Esophagus (tissue), 2 donors: ENCODE measurements around the gene KCNT1. TPM values are rescaled to one million over a fixed set of nuclear protein-coding genes. Genes with fewer than 3 reads are reported as not detected.

Experiments used
- H3K27ac ChIP-seq, 2 donors: one replicate each; pipeline ENCODE4 v1.5.1; 2013; ENCODE audit warnings: low read depth in 2 of 2, mild to moderate bottlenecking in 2 of 2, inconsistent platforms in 1 of 2, low read length in 1 of 2, moderate library complexity in 1 of 2
- H3K27me3 ChIP-seq, 2 donors: one replicate each; pipeline ENCODE4 v1.6.1; 2013; ENCODE audit warnings: low read length in 2 of 2, control low read depth in 1 of 2, mild to moderate bottlenecking in 1 of 2; ENCODE audit not compliant: insufficient read depth in 2 of 2, control insufficient read depth in 1 of 2
- H3K36me3 ChIP-seq, 2 donors: one replicate each; pipeline ENCODE4 v1.6.1; 2013; ENCODE audit warnings: low read length in 1 of 2; ENCODE audit not compliant: control insufficient read depth in 2 of 2, insufficient read depth in 2 of 2
- H3K4me1 ChIP-seq, 2 donors: one replicate each; pipeline ENCODE4 v1.6.1; 2013; ENCODE audit warnings: low read length in 1 of 2; ENCODE audit not compliant: control insufficient read depth in 2 of 2, insufficient read depth in 2 of 2
- H3K4me3 ChIP-seq, 2 donors: one replicate each; pipeline ENCODE4 v1.5.1; 2013; ENCODE audit warnings: low read length in 2 of 2, mild to moderate bottlenecking in 2 of 2, low read depth in 1 of 2, moderate library complexity in 1 of 2
- H3K9me3 ChIP-seq, 2 donors: one replicate each; pipeline ENCODE4 v1.6.1; 2013; ENCODE audit warnings: mild to moderate bottlenecking in 2 of 2, low read depth in 1 of 2, low read length in 1 of 2, moderate library complexity in 1 of 2; ENCODE audit not compliant: control insufficient read depth in 2 of 2, insufficient read depth in 1 of 2
- WGBS, 2 donors: extraction: QIAGEN DNeasy Blood & Tissue Kit; methylation state at CpG; one replicate each; pipeline ENCODE4 v1.1.7; 2013; 5-methylcytosine and 5-hydroxymethylcytosine counted together
- polyA plus RNA-seq, 2 donors: library from polyadenylated mRNA; stranded (reverse); fragments of 200-250 nt; gene quantifications; one replicate each; pipeline ENCODE4 v1.2.3, GENCODE V29; 2013
- donor health status: healthy with polysubstance abuse.
- donor health status: Bipolar disorder and iron deficiency.

Gene KCNT1
- polyA plus RNA-seq, 2 donors: 0.06 to 0.14 TPM

DNA sequence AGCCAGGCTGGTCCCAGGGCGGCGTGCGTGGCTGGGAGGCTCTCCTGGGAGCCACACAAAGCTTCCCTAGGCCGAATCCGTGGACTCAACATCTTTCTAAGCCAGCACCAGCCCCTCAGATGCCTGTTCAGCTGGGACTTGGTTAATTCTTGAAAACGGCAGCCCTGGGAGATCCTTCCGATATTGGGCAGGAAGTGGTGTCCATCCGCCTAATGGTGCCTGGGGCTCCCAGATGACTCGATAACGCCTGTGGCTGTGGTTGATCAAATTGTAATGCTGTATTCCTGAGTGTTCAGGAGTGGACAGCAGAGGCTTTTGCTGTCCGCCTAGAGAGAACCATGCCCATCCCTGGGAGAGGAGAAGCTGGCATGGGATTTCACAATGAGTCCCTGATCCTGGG is 14.1 kb downstream of the KCNT1 start:
- WGBS, 2 donors: 82% methylated on average over 11 of the region's 11 CpGs
- Histone ChIP-seq H3K27ac (no peak overlapping the region), H3K4me3 (no peak overlapping the region), H3K4me1 (no peaks in the 10 kb centered on the region), H3K36me3 (no peaks in the 10 kb centered on the region), H3K27me3 (peaks cover 0 to 16% of the 10 kb centered on the region in 2 donors), H3K9me3 (no peaks in the 10 kb centered on the region)

GRCh38 chr9:135717410-135717809 is 15.4 kb downstream of the KCNT1 start:
- WGBS, 2 donors: 71 to 86% methylated on average over 12 to 13 of the region's 13 CpGs
- Histone ChIP-seq H3K4me1 (no peaks in the 10 kb centered on the region), H3K9me3 (no peaks in the 10 kb centered on the region), H3K36me3 (no peaks in the 10 kb centered on the region), H3K27ac (no peak overlapping the region), H3K4me3 (no peak overlapping the region), H3K27me3 (peaks cover 0 to 16% of the 10 kb centered on the region in 2 donors)

- H3K9me3 ChIP-seq: no peaks in the 10 kb centered on the region
- H3K4me3 ChIP-seq: no peak overlapping the region
- H3K4me1 ChIP-seq: no peaks in the 10 kb centered on the region
- 43 to 56% methylated on average over 15 of the region's 15 CpGs for WGBS, 2 donors
- H3K27me3 ChIP-seq: peaks cover 0 to 7% of the 10 kb centered on the region in 2 donors
- no peaks in the 10 kb centered on the region for H3K36me3 ChIP-seq
- H3K27ac ChIP-seq: no peak overlapping the region
Measured at GRCh38 chr9:135718616-135719015, 16.6 kb downstream of the KCNT1 start.

GRCh38 chr9:135719472-135719871 is 17.5 kb downstream of the KCNT1 start:
- H3K27ac ChIP-seq: no peak overlapping the region
- H3K4me3 ChIP-seq: no peak overlapping the region
- peaks cover 0 to 5% of the 10 kb centered on the region in 2 donors for H3K27me3 ChIP-seq
- no peaks in the 10 kb centered on the region for H3K36me3 ChIP-seq
- H3K9me3 ChIP-seq: no peaks in the 10 kb centered on the region
- 75 to 76% methylated on average over 9 of the region's 9 CpGs for WGBS, 2 donors
- no peaks in the 10 kb centered on the region for H3K4me1 ChIP-seq

GRCh38 chr9:135722365-135722764 is 20.4 kb downstream of the KCNT1 start:
- no peaks in the 10 kb centered on the region for H3K4me1 ChIP-seq
- 71 to 72% methylated on average over 18 of the region's 18 CpGs for WGBS, 2 donors
- no peaks in the 10 kb centered on the region for H3K9me3 ChIP-seq
- H3K27ac ChIP-seq: no peak overlapping the region
- H3K4me3 ChIP-seq: no peak overlapping the region
- H3K36me3 ChIP-seq: no peaks in the 10 kb centered on the region
- no peaks in the 10 kb centered on the region for H3K27me3 ChIP-seq

DNA sequence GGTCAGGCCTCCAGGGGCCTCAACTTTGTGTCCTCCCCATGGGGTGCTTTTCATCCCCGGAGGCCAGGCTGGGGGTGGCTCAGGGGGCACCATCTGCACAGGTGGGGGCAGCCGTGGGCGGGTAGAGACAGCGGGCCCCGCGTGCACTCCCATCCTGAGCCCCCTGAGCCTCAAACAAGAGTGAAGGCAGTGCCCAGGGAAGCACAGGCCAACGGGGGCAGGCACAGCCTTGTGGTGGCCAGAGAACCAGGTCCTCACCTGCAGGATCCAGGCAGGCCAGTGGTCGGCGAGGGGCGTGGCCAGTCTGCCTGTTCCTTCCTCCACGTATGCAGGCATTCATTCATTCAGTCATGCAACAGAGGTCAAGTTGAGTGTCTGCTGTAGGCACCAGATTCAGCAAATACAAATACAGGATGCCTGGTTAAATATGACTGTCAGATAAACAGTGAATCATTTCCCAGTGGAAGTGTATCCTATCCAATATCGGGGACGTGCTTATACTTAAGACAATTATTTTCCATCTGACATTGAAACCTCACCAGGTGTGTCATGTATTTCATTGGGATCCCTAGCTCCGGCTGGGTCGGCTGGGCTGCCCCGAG is 22.3 kb downstream of the KCNT1 start:
- H3K9me3 ChIP-seq: no peaks in the 10 kb centered on the region
- no peak overlapping the region for H3K27ac ChIP-seq
- no peaks in the 10 kb centered on the region for H3K36me3 ChIP-seq
- no peaks in the 10 kb centered on the region for H3K4me1 ChIP-seq
- no peak overlapping the region for H3K4me3 ChIP-seq
- no peaks in the 10 kb centered on the region for H3K27me3 ChIP-seq
- 65 to 73% methylated on average over 16 of the region's 16 CpGs for WGBS, 2 donors

DNA sequence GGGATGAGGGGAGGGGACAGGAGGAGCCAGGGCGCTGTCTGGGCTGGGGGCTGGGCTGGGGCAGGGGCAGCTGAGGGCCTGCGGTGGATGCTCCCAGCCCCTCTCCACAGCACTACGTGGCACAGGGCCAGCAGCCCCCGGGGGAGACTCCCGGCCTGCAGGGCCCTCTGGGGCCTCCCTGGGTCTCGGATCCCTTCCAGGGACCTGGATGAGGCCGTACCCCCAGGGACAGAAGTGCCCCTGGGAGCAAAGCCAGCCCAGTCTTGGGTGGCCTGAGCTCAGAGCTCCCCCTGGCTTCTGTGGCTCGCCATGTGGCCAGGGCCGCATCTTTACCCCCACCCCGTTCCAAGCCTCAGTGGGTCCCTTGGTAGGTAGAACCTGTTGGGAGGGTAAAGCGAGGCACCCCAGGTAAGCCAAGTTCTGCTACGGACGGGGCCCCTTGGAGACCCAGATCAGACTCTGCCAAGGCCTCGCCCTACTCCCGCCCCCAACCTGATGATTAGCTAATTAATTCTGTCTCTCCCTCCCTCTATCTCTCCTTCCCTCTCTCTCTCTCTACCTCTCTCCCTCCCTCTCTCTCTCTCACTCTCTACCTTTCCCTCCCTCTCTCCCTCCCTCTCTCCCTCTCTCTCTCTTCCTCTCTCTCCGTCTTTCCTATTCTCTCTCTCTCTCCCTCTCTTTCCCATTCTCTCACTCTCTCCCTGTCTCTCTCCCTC is 24.3 kb downstream of the KCNT1 start:
- Histone ChIP-seq H3K4me3 (no peak overlapping the region), H3K27ac (no peak overlapping the region), H3K9me3 (peaks cover 0 to 4% of the 10 kb centered on the region in 2 donors), H3K36me3 (no peaks in the 10 kb centered on the region), H3K27me3 (no peaks in the 10 kb centered on the region), H3K4me1 (no peaks in the 10 kb centered on the region)
- WGBS, 2 donors: 53 to 69% methylated on average over 14 to 16 of the region's 16 CpGs

- 45 to 47% methylated on average over 11 of the region's 11 CpGs for WGBS, 2 donors
- H3K9me3 ChIP-seq: peaks cover 0 to 9% of the 10 kb centered on the region in 2 donors
- H3K4me3 ChIP-seq: no peak overlapping the region
- H3K4me1 ChIP-seq: no peaks in the 10 kb centered on the region
- H3K36me3 ChIP-seq: no peaks in the 10 kb centered on the region
- no peak overlapping the region for H3K27ac ChIP-seq
- H3K27me3 ChIP-seq: no peaks in the 10 kb centered on the region
Measured at GRCh38 chr9:135727257-135727875, 25.4 kb downstream of the KCNT1 start.

DNA sequence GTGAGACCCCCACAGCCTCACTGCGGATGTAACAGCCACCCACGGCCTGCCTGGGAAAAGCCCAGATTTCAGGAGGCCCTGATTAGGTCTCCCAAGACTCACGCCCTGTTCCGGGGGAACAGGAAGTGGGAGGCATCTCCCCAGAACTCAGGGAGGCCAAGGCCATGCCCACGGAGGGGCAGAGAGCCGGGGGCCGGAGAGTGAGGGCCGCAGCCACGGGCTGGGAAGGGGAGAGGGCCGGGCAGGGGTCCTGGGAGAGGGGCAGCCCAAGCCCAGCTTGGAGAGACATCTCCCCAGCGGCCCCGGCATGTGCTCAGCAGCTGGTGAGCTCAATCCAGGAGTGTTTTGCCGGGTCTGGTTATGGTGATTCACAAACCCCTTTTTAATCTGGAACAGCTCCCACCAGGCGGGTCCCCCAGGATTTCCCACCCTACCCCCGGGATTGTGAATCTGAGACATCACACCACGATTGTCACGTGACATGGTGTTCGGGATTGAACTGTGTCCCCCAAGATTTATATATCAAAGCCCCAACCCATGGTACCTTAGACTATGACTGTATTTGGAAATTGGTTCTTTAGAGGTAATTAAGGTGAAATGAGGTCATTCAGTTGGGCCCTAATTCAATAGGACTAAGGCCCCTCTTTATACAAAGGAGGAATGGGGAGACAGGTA is 26.6 kb downstream of the KCNT1 start:
- Histone ChIP-seq H3K27me3 (no peaks in the 10 kb centered on the region), H3K9me3 (peaks cover 0 to 9% of the 10 kb centered on the region in 2 donors), H3K4me1 (peaks cover 0 to 2% of the 10 kb centered on the region in 2 donors), H3K36me3 (no peaks in the 10 kb centered on the region), H3K4me3 (no peak overlapping the region), H3K27ac (no peak overlapping the region)
- 56 to 64% methylated on average over 18 of the region's 18 CpGs for WGBS, 2 donors
